HG02610 (cell line): ENCODE measurements around the gene FBRS.
"Not testable (repeated sequence)": the region's sequence is repeated elsewhere in the genome, so short reads cannot be mapped to it uniquely, and the experiment has no call there.

Experiments
- ATAC-seq: cut with Tn5 transposase; IDR thresholded peaks from one replicate; pipeline ENCODE4 v1.9.1; 2021; ENCODE audit warnings: mild to moderate bottlenecking, moderate library complexity; ENCODE audit not compliant: unreplicated experiment

The FBRS gene

DNA sequence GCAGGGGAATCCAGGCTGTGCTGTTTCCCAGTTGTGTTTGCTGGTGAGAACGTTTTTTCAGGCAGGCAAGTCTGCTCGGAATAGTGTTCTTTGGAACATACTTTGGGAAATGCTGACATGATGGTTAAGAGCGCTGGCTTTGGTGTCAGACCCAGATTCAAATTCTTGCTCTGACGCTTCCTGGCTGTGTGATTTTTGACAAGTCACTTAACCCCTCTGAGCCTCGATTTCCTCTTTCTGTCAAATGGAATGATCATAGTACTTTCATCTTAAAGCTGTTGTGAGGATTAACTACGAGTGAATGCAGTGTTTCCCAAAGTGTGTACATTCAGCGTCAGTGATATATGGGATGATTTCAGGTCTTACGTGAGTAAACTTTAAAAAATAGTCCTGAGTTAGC lies 4.8 kb downstream of the FBRS start:
- ATAC-seq = no peak

- no peak for ATAC-seq
These were observed 5.6 kb downstream of the FBRS start for GRCh38 chr16:30663820-30664219.

GRCh38 chr16:30664616-30665109 lies 6.4 kb downstream of the FBRS start:
- no peak for ATAC-seq

- ATAC-seq = no peak
These were observed 7.1 kb downstream of the FBRS start for GRCh38 chr16:30665155-30665829.

GRCh38 chr16:30665830-30666190 lies 7.6 kb downstream of the FBRS start:
- ATAC-seq = no peak

GRCh38 chr16:30666681-30667080 lies 8.4 kb downstream of the FBRS start:
- no peak for ATAC-seq

- no peak for ATAC-seq
These were observed 9.2 kb downstream of the FBRS start for GRCh38 chr16:30667361-30667905.

GRCh38 chr16:30668393-30668792 lies 10.2 kb downstream of the FBRS start:
- no peak for ATAC-seq

DNA sequence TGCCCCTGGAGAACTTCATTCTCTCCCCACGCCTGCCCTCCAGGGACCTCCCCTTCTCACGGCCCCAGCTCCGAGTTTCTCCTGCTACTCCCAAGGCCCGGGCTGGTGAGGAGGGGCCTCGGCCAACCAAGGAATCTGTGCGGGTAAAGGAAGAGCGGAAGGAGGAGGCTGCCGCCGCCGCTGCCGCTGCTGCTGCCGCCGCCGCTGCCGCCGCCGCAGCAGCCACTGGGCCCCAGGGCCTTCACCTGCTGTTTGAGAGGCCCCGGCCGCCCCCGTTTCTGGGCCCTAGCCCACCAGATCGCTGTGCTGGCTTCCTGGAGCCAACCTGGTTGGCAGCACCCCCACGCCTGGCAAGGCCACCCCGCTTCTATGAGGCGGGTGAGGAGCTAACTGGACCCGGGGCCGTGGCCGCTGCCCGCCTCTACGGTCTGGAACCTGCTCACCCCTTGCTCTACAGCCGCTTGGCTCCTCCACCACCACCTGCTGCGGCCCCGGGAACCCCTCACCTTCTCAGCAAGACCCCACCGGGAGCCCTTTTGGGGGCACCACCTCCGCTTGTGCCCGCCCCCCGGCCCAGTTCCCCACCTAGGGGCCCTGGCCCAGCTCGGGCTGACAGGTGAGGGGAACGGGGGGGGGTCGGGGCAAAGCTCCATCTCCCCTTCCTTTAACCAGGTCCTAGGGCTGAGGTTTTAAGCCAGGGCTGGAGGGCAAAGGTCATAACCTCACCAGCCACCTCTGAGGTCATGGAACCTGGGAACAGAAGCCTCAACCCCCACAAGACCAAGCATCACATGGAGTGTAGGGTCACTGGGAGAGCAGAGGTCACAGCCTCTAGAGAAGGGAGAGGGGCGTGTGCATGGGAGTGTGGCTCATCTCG lies 11.0 kb downstream of the FBRS start:
- no peak for ATAC-seq

GRCh38 chr16:30669903-30670824 lies 11.9 kb downstream of the FBRS start:
- ATAC-seq = no peak

DNA sequence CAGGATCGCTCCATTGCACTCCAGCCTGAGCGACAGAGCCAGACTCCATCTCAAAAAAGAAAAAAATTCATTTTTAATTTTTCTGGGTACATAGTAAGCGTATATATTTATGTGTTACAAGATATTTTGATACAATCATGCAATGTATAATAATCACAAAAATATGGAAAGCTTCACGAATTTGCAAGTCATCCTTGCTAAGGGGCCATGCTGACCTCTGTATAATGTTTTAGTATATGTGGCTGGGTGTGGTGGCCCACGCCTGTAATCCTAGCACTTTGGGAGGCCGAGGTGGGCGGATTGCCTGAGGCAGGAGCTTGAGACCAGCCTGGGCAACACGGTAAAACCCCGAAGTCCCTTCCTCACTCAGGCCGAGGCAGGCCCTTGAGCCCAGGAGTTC lies 16.9 kb downstream of the FBRS start:
- ATAC-seq = no peak

DNA sequence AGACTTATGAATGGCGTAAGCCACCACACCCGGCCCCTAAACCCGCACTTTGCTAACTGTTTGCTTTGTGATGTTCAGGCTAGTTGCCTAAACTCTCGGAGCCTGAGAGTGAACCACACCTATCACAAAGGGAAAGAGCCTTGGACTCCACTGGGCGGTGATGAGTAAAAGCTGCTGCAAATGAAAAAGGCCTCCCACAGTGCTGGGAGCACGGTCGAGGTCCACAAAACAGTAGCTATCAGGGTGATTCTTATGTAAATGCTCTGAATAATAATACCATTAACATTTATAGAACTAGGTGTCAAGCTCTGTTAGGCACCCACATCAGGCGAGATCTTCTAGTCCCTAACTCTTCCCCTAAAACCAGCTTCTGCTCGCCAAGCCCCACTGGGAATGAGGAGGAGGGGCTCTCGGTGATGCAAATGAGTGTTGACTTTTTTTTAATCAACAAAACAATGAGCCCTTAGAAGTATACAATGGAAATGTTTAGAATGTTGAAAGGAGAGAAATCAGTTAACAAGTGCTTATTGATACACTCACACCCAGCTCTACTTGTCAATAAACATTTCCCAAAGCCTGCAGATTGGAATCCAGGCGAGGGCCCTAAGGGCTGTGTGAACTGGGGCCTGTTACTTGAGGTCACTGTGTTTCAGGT lies 19.8 kb downstream of the FBRS start:
- no peak for ATAC-seq

GRCh38 chr16:30678586-30678970 lies 20.3 kb downstream of the FBRS start:
- ATAC-seq = no peak

DNA sequence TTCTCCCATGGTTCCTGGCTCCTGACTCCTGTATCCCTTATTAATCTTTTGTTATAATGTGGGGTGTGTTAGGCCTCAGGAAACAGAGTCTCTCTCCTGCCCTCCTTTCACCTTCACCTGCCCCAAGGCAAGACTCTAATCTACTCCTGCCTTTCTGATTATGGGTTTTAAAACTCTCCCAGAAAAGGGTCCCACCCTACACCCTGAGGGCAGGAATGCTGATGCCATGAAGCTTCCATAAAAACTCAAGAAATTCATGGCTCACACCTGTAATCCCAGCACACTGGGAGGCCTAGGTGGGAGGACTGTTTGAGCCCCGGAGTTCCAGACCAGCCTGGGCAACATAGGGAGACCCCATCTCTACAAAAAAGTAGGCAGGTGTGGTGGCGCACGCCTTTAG lies 22.1 kb downstream of the FBRS start:
- no peak for ATAC-seq

- no peak for ATAC-seq
These were observed 30.5 kb downstream of the FBRS start for GRCh38 chr16:30688701-30689100.

GRCh38 chr16:30691907-30692306 lies 33.7 kb downstream of the FBRS start:
- ATAC-seq = no peak

GRCh38 chr16:30692396-30693064 lies 34.3 kb downstream of the FBRS start:
- ATAC-seq = no peak

GRCh38 chr16:30694926-30695693 lies 36.9 kb downstream of the FBRS start:
- ATAC-seq = no peak

- not testable (repeated sequence) for ATAC-seq
These were observed 38.4 kb downstream of the FBRS start for GRCh38 chr16:30696646-30697045.
